ENCODE measurements around the gene WASL. TPM values are rescaled to one million over a fixed set of nuclear protein-coding genes. Genes with fewer than 3 reads are reported as not detected.

The WASL gene
- total RNA-seq, 1 donor from 2014 or later: 35.0 TPM

DNA sequence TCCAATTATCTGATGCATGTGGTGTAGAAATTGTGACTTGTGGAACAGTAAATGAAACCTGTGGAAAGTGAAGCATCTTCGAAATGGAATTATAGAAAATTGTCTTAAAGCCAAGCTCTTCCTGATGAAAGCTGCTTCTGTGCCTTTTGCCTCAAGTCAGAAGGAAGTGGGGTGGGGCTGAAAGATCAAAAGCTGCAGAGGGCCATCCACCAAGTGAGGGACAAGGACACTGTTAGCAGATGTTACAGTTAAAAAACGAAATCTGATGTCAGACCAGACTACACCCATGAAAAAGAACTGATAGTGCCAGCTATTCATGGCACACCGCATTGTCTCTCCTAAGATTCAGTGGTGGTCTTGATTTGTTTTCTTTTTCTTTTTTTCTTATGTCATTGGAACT, 23.8 kb upstream of the WASL start:
- Mint-ChIP-seq H3K9me3 (no peaks in the 10 kb centered on the region), H3K27ac (no peak overlapping the region), H3K4me3 (no peak overlapping the region), H3K27me3 (ENCODE audit: low read depth) (no peaks in the 10 kb centered on the region), H3K4me1 (peaks cover 6% of the 10 kb centered on the region), H3K36me3 (no peaks in the 10 kb centered on the region)
- TF ChIP-seq, protein P1, sequence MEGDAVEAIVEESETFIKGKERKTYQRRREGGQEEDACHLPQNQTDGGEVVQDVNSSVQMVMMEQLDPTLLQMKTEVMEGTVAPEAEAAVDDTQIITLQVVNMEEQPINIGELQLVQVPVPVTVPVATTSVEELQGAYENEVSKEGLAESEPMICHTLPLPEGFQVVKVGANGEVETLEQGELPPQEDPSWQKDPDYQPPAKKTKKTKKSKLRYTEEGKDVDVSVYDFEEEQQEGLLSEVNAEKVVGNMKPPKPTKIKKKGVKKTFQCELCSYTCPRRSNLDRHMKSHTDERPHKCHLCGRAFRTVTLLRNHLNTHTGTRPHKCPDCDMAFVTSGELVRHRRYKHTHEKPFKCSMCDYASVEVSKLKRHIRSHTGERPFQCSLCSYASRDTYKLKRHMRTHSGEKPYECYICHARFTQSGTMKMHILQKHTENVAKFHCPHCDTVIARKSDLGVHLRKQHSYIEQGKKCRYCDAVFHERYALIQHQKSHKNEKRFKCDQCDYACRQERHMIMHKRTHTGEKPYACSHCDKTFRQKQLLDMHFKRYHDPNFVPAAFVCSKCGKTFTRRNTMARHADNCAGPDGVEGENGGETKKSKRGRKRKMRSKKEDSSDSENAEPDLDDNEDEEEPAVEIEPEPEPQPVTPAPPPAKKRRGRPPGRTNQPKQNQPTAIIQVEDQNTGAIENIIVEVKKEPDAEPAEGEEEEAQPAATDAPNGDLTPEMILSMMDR (IDR thresholded peaks at IDR 0.05; ENCODE audit: unreplicated experiment): no peak
- DNase-seq (ENCODE audit: low spot score in 2 of 2, unreplicated experiment in 2 of 2): no peak

DNA sequence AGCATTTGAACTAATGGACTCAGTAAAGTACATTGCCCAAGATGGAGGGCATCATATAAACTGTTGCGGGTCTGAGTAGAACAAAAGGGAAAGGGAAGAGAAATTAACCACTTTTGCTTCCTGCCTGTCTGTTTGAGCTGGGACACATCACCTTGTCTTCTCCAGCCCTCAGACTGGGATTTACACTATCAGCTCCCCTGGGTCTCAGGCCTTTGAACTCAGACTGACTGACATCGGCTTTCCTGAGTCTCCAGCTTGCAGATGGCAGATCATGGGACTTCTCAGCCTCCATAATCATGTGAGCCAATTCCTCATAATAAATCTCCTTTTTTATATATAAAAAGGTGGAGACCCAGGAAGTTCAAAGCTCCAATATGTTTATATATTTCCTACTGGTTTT, 23.0 kb upstream of the WASL start:
- DNase-seq (ENCODE audit: low spot score in 2 of 2, unreplicated experiment in 2 of 2): no peak
- peaks cover 6% of the 10 kb centered on the region for H3K4me1 Mint-ChIP-seq
- no peaks in the 10 kb centered on the region for H3K27me3 Mint-ChIP-seq (ENCODE audit: low read depth)

DNA sequence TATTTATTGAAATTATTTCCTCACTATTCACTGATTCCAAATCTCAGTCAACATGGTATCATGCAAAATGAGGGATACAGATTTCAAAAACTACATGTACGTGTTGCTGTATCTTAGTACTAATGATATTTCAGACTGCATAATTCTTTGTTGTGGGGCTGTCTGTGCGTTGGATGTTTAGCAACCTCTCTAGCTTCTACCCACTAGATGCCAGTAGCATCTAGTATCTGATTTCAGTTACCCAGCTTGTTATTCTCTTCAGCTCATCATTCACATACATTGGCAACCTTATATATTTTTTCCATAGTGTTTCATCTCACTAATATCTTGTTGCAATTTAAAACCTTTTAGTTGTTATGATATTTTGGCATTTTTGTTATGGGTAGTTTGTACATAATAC, 22.5 kb upstream of the WASL start:
- peaks cover 6% of the 10 kb centered on the region for H3K4me1 Mint-ChIP-seq
- H3K36me3 Mint-ChIP-seq: no peaks in the 10 kb centered on the region
- TF ChIP-seq, protein P1 (IDR thresholded peaks at IDR 0.05; ENCODE audit: unreplicated experiment): no peak
- no peaks in the 10 kb centered on the region for H3K27me3 Mint-ChIP-seq (ENCODE audit: low read depth)
- H3K4me3 Mint-ChIP-seq: no peak overlapping the region
- DNase-seq (ENCODE audit: low spot score in 2 of 2, unreplicated experiment in 2 of 2): no peak
- H3K27ac Mint-ChIP-seq: no peak overlapping the region
- no peaks in the 10 kb centered on the region for H3K9me3 Mint-ChIP-seq

More for the DNA sequence above, 23.0 kb upstream of the WASL start:
- H3K36me3 Mint-ChIP-seq: no peaks in the 10 kb centered on the region
- no peak overlapping the region for H3K27ac Mint-ChIP-seq
- H3K4me3 Mint-ChIP-seq: no peak overlapping the region
- TF ChIP-seq, protein P1 (IDR thresholded peaks at IDR 0.05; ENCODE audit: unreplicated experiment): no peak
- no peaks in the 10 kb centered on the region for H3K9me3 Mint-ChIP-seq

DNA sequence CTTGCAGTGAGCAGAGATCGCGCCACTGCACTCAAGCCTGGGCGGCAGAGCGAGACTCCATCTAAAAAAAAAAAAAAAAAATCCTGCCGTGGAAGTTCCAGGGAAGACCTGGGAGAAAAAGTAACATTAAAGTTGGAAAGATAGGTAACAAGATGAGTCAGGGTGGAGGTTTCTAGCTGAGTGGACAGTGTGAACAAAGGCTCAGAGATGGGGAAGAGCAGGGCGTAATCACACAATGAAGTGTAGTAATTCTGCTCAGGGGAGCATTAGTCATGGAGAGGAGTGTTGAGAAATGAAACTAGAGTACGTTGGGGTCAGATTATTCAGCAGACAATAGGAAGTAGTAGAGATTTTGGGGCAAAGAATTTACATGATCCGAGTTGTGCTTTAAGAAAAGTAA, 21.6 kb upstream of the WASL start:
- no peak for DNase-seq (ENCODE audit: low spot score in 2 of 2, unreplicated experiment in 2 of 2)
- no peaks in the 10 kb centered on the region for H3K9me3 Mint-ChIP-seq
- TF ChIP-seq, protein P1 (IDR thresholded peaks at IDR 0.05; ENCODE audit: unreplicated experiment): no peak
- H3K4me3 Mint-ChIP-seq: no peak overlapping the region
- peaks cover 6% of the 10 kb centered on the region for H3K4me1 Mint-ChIP-seq
- no peaks in the 10 kb centered on the region for H3K27me3 Mint-ChIP-seq (ENCODE audit: low read depth)
- H3K36me3 Mint-ChIP-seq: no peaks in the 10 kb centered on the region
- no peak overlapping the region for H3K27ac Mint-ChIP-seq

DNA sequence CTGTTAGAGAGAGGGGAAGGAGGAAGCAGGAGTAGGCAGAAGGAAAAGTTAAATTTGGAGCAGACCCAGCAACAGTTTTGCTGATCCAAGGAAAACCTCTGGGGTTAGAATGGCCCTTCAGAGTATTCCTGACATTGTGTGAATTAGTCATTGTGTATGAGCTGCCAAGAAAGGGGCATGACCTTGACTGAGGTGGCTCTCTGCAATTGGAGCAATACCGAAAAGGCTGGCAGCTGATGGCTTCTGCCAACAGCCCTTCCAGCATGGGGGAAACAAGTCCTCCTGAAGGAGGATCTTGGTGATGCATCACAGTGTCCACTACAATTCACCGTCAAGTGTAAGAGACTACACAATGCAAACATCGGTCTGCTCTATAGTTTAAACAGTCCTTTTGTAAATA, 20.6 kb upstream of the WASL start:
- H3K27me3 Mint-ChIP-seq (ENCODE audit: low read depth): no peaks in the 10 kb centered on the region
- no peaks in the 10 kb centered on the region for H3K9me3 Mint-ChIP-seq
- H3K27ac Mint-ChIP-seq: no peak overlapping the region
- no peak for DNase-seq (ENCODE audit: low spot score in 2 of 2, unreplicated experiment in 2 of 2)
- peaks cover 2% of the 10 kb centered on the region for H3K4me1 Mint-ChIP-seq
- no peaks in the 10 kb centered on the region for H3K36me3 Mint-ChIP-seq
- TF ChIP-seq, protein P1 (IDR thresholded peaks at IDR 0.05; ENCODE audit: unreplicated experiment): no peak
- H3K4me3 Mint-ChIP-seq: no peak overlapping the region

DNA sequence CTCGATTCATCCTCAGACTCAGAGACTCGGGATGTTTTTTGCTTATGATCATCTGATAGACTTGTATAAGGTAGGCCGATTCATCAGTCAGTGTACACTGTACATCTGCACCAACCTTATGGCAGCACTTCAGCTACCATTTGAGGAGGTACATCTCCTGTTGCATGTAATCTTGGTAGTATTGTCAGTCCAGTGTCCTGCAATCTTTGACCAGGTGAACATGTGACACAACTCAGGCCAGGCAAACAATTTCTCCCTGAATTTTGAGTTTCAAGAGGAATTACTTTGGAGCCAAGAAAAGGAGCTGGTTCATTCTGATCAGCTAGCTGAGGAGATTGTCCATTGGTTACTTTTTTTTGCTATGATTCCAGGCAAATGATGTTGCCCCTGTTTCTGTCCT, 19.7 kb upstream of the WASL start:
- Mint-ChIP-seq H3K4me1 (no peaks in the 10 kb centered on the region), H3K9me3 (peaks cover 4% of the 10 kb centered on the region), H3K4me3 (no peak overlapping the region), H3K27ac (no peak overlapping the region), H3K27me3 (ENCODE audit: low read depth) (no peaks in the 10 kb centered on the region), H3K36me3 (no peaks in the 10 kb centered on the region)
- no peak for DNase-seq (ENCODE audit: low spot score in 2 of 2, unreplicated experiment in 2 of 2)
- TF ChIP-seq, protein P1 (IDR thresholded peaks at IDR 0.05; ENCODE audit: unreplicated experiment): no peak
